Fibroblast of lung (primary cell): ENCODE results near the gene NDN. TPM values are rescaled to one million over a fixed set of nuclear protein-coding genes. Genes with fewer than 3 reads are reported as not detected.

Source experiments
- DNase-seq, 2 donors: peaks; one replicate each; pipeline versions ENCODE4 v3.0.0 to v3.0.0-alpha.2; 2010; ENCODE audit warnings: low read depth in 2 of 2
- H2AFZ ChIP-seq: 2 replicates; pipeline ENCODE4 v1.5.1; 2012; ENCODE audit warnings: low read length, control low read depth, inconsistent platforms
- H3K27ac ChIP-seq: 2 replicates; pipeline ENCODE4 v1.5.1; 2011; ENCODE audit warnings: low read length, control low read depth; ENCODE audit not compliant: insufficient read depth
- H3K27me3 ChIP-seq: 2 replicates; pipeline ENCODE4 v1.5.1; 2011; ENCODE audit warnings: mild to moderate bottlenecking, low read length; ENCODE audit not compliant: control insufficient read depth, insufficient read depth
- H3K36me3 ChIP-seq: 2 replicates; pipeline ENCODE4 v1.5.1; 2011; ENCODE audit warnings: low read length; ENCODE audit not compliant: control insufficient read depth, insufficient read depth
- H3K4me1 ChIP-seq: 2 replicates; pipeline ENCODE4 v1.5.1; 2011; ENCODE audit warnings: low read length; ENCODE audit not compliant: control insufficient read depth, insufficient read depth; ENCODE audit errors: extremely low read depth
- H3K4me2 ChIP-seq: 2 replicates; pipeline ENCODE4 v1.5.1; 2011; ENCODE audit warnings: low read length, control low read depth; ENCODE audit not compliant: insufficient read depth; ENCODE audit errors: extremely low read depth
- H3K4me3 ChIP-seq, 4 experiments: fragments of 200-600 bp in 1 of 4; sonication (generic) in 1 of 4; replicated peaks in 1 of 4; 2 replicates each; pipeline ENCODE4 v1.5.1; 2011 to 2016; ENCODE audit warnings: low read length in 4 of 4, low read depth in 3 of 4, mild to moderate bottlenecking in 3 of 4, control low read depth in 2 of 4, inconsistent platforms in 1 of 4, mixed read lengths in 1 of 4; ENCODE audit not compliant: insufficient read depth in 1 of 4; ENCODE audit errors: control extremely low read depth in 1 of 4
- H3K79me2 ChIP-seq: 2 replicates; pipeline ENCODE4 v1.5.1; 2012; ENCODE audit warnings: mild to moderate bottlenecking, low read length, inconsistent platforms; ENCODE audit not compliant: control insufficient read depth, insufficient read depth
- H3K9ac ChIP-seq: 2 replicates; pipeline ENCODE4 v1.5.1; 2011; ENCODE audit warnings: mild to moderate bottlenecking, low read length, control low read depth; ENCODE audit not compliant: insufficient read depth
- H3K9me3 ChIP-seq: 2 replicates; pipeline ENCODE4 v1.5.1; 2012; ENCODE audit warnings: low read depth, low read length; ENCODE audit not compliant: control insufficient read depth, insufficient read depth
- H4K20me1 ChIP-seq: 2 replicates; pipeline ENCODE4 v1.5.1; 2011; ENCODE audit warnings: low read length; ENCODE audit not compliant: control insufficient read depth, insufficient read depth; ENCODE audit errors: extremely low read depth
- CTCF ChIP-seq, 2 donors: IDR thresholded peaks in 1 of 2; conservative IDR thresholded peaks in 1 of 2; 1 replicate in 1 of 2; 2 replicates in 1 of 2; pipeline ENCODE4 v1.5.1; 2011 to 2012; ENCODE audit warnings: low read length in 2 of 2, control low read depth in 1 of 2, inconsistent platforms in 1 of 2, low read depth in 1 of 2, mild to moderate bottlenecking in 1 of 2
- EZH2 ChIP-seq: IDR thresholded peaks from 2 replicates; pipeline ENCODE4 v1.5.1; 2012; ENCODE audit warnings: low read length, control low read depth, mild to moderate bottlenecking; ENCODE audit errors: missing control alignments
- polyA plus RNA-seq, 2 donors: library from polyadenylated mRNA; depleted of rRNA in 1 of 2; stranded (reverse) in 1 of 2; unstranded in 1 of 2; fragments of >200 nt; gene quantifications; 2 replicates each; pipeline ENCODE4 v1.2.1, GENCODE V29; 2011 to 2012; ENCODE audit warnings: missing spikeins in 1 of 2
- total RNA-seq: library from RNA; depleted of rRNA; stranded (reverse); fragments of >200 nt; gene quantifications from 2 replicates; pipeline ENCODE4 v1.2.1, GENCODE V29; 2014

The NDN gene
- total and polyA plus RNA-seq, 2 donors (not counting 1 experiment from before 2014, with no cell fraction given): 32.8 to 47.7 TPM

- no peaks in the 10 kb centered on the region for H4K20me1 ChIP-seq
- no peak overlapping the region for H3K27ac ChIP-seq
- no peak for TF ChIP-seq CTCF (conservative IDR thresholded peaks at IDR 0.05 in 1 of 2, IDR thresholded peaks at IDR 0.05 in 1 of 2; ENCODE audit: low read depth in 1 of 2, low read length in 2 of 2)
- TF ChIP-seq EZH2: no peak
- no peaks in the 10 kb centered on the region for H3K36me3 ChIP-seq
- H3K79me2 ChIP-seq: no peaks in the 10 kb centered on the region
- no peak overlapping the region for H3K9ac ChIP-seq
- no peaks in the 10 kb centered on the region for H3K4me1 ChIP-seq
- no peak for DNase-seq
- H3K4me2 ChIP-seq: no peak overlapping the region
- no peaks in the 10 kb centered on the region for H3K9me3 ChIP-seq
- no peak overlapping the region for H2AFZ ChIP-seq
- no peak overlapping the region for H3K4me3 ChIP-seq
- no peaks in the 10 kb centered on the region for H3K27me3 ChIP-seq
Observed at GRCh38 chr15:23646165-23647000, 40.7 kb downstream of the NDN start.

GRCh38 chr15:23645371-23646164 is 41.5 kb downstream of the NDN start:
- no peaks in the 10 kb centered on the region for H3K9me3 ChIP-seq
- no peak overlapping the region for H3K9ac ChIP-seq
- no peak for DNase-seq
- H3K79me2 ChIP-seq: no peaks in the 10 kb centered on the region
- H3K36me3 ChIP-seq: no peaks in the 10 kb centered on the region
- no peaks in the 10 kb centered on the region for H3K4me1 ChIP-seq
- H3K27ac ChIP-seq: no peak overlapping the region
- no peak overlapping the region for H3K4me3 ChIP-seq
- no peak overlapping the region for H3K4me2 ChIP-seq
- H2AFZ ChIP-seq: no peak overlapping the region
- H3K27me3 ChIP-seq: no peaks in the 10 kb centered on the region
- H4K20me1 ChIP-seq: no peaks in the 10 kb centered on the region
- TF ChIP-seq CTCF (conservative IDR thresholded peaks at IDR 0.05 in 1 of 2, IDR thresholded peaks at IDR 0.05 in 1 of 2; ENCODE audit: low read depth in 1 of 2, low read length in 2 of 2) (no peak), EZH2 (no peak)

GRCh38 chr15:23644829-23645228 is 42.3 kb downstream of the NDN start:
- Histone ChIP-seq H3K4me3 (no peak overlapping the region), H3K9ac (no peak overlapping the region), H3K9me3 (no peaks in the 10 kb centered on the region), H3K4me1 (no peaks in the 10 kb centered on the region), H2AFZ (no peak overlapping the region), H3K27me3 (no peaks in the 10 kb centered on the region), H4K20me1 (no peaks in the 10 kb centered on the region), H3K79me2 (no peaks in the 10 kb centered on the region), H3K4me2 (no peak overlapping the region), H3K27ac (no peak overlapping the region), H3K36me3 (no peaks in the 10 kb centered on the region)
- DNase-seq: no peak
- TF ChIP-seq CTCF (conservative IDR thresholded peaks at IDR 0.05 in 1 of 2, IDR thresholded peaks at IDR 0.05 in 1 of 2; ENCODE audit: low read depth in 1 of 2, low read length in 2 of 2) (no peak), EZH2 (no peak)
